LNCAP (cell line): Measurements from ENCODE around the gene RLIM.

ENCODE experiments used
- CTCF ChIP-seq: fragments of 450-650 bp; IDR thresholded peaks from 2 replicates; pipeline ENCODE4 v1.5.1; 2017; ENCODE audit warnings: mild to moderate bottlenecking

Gene RLIM

GRCh38 chrX:74550295-74550802, 64.1 kb downstream of the RLIM start:
- TF ChIP-seq CTCF, result peak; percentile 86

- no peak for TF ChIP-seq CTCF
These were observed 67.4 kb downstream of the RLIM start for GRCh38 chrX:74546984-74547383.

DNA sequence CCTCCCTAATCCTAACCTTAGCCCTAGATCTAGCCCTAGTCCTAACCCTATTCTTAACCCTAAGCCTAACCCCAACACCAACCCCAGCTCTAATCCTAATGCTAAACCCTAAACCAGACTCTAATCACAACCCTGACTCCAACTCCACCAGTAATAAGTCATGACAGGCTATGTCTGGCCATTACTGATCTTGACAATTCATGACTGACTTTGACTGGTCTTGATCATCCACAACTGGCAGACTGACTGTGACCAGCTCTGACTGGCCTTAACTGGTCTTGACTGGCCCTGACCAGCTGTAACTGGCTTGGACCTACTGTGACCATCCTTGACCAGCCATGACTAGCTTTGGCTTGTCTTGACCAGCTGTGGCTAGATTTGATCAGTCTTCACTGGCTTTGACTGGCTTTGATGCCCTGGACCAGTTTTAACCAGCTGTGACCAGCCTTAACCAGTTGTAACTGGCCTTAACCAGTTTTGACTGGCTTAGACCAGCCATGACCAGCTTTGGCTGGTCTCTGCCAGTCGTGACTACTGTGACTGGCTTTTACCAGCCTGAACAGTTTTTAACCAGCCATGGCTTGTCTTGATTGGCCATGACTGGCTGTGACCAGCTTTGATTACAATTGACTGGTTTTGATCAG, 68.4 kb downstream of the RLIM start:
- no peak for TF ChIP-seq CTCF

- no peak for TF ChIP-seq CTCF
These were observed 73.7 kb downstream of the RLIM start for GRCh38 chrX:74540635-74541249.

DNA sequence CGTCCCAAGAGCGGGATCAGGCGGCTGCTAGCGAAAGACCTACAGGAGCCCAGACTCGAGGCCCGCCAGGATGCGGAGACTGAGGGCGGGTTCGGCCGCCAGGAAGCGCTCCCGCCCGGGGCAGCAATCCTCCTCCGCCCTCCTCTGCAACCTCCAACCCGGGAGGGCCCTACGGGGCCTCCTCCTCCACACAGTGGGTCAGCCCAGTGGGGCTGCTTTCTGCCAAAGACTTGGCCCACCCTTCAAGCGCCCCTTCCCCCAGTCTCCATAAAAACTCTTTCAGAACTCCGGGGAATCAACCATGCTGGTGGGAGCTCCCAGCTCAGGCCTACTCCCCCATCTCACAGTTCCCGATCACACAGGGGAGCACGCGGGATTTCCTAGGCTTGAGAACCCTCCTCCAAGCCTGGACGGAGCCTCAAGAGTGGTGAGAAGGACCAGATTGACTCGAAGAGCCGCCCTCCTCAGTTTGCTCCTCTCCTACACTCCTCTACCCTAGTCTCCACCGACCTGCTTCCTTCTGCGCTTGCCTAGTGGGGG, 77.5 kb downstream of the RLIM start:
- no peak for TF ChIP-seq CTCF

GRCh38 chrX:74536152-74536831, 78.1 kb downstream of the RLIM start:
- TF ChIP-seq CTCF, result no peak

DNA sequence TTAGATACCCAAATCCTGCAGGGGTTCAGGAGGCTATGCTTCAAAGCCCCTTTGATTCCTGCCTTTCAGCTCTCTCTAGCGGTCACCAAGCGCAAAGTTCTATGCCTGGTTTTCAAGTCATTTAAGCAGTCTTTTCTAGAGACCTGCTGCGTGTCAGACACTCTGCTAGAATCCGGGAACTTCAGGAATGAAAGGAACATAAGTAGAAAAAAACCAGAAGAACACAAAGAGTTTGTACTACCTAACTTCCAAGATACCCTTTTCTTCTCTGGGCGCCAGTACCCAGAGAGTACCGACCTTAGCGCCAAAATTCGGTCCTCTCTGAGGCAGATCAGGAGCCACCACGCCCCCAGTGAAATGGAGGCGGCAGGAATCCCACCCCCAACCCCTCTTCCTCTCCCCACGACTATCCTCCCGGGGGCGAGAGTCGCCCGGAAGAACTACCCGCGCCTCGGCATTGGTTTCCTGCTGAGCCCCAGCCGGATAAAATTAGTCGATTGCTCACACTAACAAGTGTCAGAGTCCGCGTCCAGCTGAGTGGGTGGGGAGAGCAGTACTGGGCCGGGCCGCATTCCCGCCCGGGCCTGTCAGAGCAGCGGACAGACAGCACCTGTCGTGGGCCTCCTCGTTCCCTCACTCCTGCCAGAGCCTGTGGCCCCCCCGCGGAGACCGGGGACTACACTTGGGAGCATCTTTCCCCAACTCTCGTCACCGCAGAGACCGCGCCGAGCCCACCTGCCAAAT, 78.8 kb downstream of the RLIM start:
- TF ChIP-seq CTCF, result no peak
